ENCODE results near the gene C5AR1. TPM values are rescaled to one million over a fixed set of nuclear protein-coding genes. Genes with fewer than 3 reads are reported as not detected.
A peak's percentile ranks its signal among the peaks of the same experiment; 100 is the strongest.
"Not testable (repeated sequence)": the region's sequence is repeated elsewhere in the genome, so short reads cannot be mapped to it uniquely, and the experiment has no call there.

The C5AR1 gene
- total RNA-seq: 1 to 10 TPM; 1.8 to 5.3 TPM
- polyA plus RNA-seq: 1 to 10 TPM; 2.5 to 3.9 TPM

DNA sequence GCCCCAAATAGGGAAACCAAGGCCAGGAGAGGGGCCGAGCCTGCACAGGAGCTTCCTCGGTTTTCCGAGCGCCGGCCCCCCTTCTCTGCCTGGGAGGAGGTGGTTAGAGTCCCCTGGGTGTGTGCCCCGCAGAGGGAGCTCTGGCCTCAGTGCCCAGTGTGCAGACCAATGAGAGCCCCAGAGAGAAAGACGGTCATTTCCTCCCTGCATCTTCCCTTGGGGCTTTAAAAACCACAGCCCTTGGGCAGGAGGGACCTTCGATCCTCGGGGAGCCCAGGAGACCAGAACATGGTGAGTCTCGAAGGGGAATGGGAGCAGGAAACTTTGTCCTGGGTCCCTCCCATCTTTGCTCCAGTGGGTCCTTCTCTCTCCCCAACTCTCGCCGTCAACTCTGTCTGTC lies at the start of gene C5AR1:
Gene C5AR1 (plus strand): TSS at position 254 of the 400 bp plus-strand sequence. CDS start 35 bp downstream, at position 289.
- H3K27me3 ChIP-seq (ENCODE audit: control insufficient read depth in 4 of 4, insufficient read depth in 4 of 4, low read length in 3 of 4): no peaks in the 10 kb centered on the region
- H3K9ac ChIP-seq (ENCODE audit: low read depth in 1 of 2, low read length in 2 of 2): peak within 1 kb of the TSS in 1 of 2 donors; percentile 53
- TF ChIP-seq TAF1 (conservative IDR thresholded peaks at IDR 0.05) (peak; percentile 17), EGR1 (IDR thresholded peaks at IDR 0.05; ENCODE audit: low read depth in 2 of 2) (no peak)

DNA sequence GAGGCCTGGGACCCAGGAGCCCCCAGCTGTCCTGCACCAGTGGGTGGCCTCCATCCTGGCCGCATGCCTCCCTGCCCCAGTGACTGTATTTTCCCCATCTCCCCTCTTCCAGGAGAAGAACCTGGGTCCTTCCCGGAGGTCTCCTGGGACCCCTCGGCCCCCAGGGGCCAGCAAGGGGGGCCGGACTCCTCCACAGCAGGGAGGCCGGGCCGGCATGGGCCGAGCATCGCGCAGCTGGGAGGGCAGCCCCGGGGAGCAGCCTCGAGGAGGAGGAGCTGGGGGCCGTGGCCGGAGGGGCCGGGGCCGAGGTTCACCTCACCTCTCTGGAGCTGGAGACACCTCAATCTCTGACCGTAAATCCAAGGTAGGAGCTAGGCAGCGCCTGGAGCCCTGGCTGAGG lies 49.2 kb upstream of the C5AR1 start:
- H3K36me3 ChIP-seq (ENCODE audit: control insufficient read depth in 4 of 4, insufficient read depth in 3 of 4, low read depth in 1 of 4, low read length in 3 of 4): peaks cover 18 to 49% (median 21%) of the 10 kb centered on the region in 4 donors
- no peak for TF ChIP-seq RXRA (IDR thresholded peaks at IDR 0.05)
- no peak for TF ChIP-seq EGR1 (IDR thresholded peaks at IDR 0.05; ENCODE audit: low read depth in 2 of 2)
- TF ChIP-seq, protein P1, sequence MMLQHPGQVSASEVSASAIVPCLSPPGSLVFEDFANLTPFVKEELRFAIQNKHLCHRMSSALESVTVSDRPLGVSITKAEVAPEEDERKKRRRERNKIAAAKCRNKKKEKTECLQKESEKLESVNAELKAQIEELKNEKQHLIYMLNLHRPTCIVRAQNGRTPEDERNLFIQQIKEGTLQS (IDR thresholded peaks at IDR 0.05): no peak
- TF ChIP-seq GABPA (IDR thresholded peaks at IDR 0.05 in 1 of 2, conservative IDR thresholded peaks at IDR 0.05 in 1 of 2): no peak
- TF ChIP-seq, protein P2, sequence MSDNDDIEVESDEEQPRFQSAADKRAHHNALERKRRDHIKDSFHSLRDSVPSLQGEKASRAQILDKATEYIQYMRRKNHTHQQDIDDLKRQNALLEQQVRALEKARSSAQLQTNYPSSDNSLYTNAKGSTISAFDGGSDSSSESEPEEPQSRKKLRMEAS (IDR thresholded peaks at IDR 0.05): no peak
- H3K27me3 ChIP-seq (ENCODE audit: control insufficient read depth in 4 of 4, insufficient read depth in 4 of 4, low read length in 3 of 4): no peaks in the 10 kb centered on the region
- H3K27ac ChIP-seq (ENCODE audit: low read depth in 1 of 2, low read length in 2 of 2): no peak overlapping the region
- 96% methylated on average over 17 of the region's 17 CpGs for WGBS
- DNase-seq (ENCODE audit: low spot score): no peak
- H3K9ac ChIP-seq (ENCODE audit: low read depth in 1 of 2, low read length in 2 of 2): no peak overlapping the region
- H3K4me1 ChIP-seq (ENCODE audit: control insufficient read depth in 4 of 4, insufficient read depth in 4 of 4, low read length in 3 of 4): peaks cover 7 to 14% (median 10%) of the 10 kb centered on the region in 4 donors
- no peak overlapping the region for H3K4me3 ChIP-seq (ENCODE audit: low read depth in 1 of 3, low read length in 3 of 3)
- no peaks in the 10 kb centered on the region for H3K9me3 ChIP-seq (ENCODE audit: control insufficient read depth in 4 of 4, low read length in 3 of 4)

More for the DNA sequence above, at the start of gene C5AR1:
- 55% methylated on average over 12 of the region's 12 CpGs for WGBS
- Histone ChIP-seq H3K4me1 (ENCODE audit: control insufficient read depth in 4 of 4, insufficient read depth in 4 of 4, low read length in 3 of 4) (peaks cover 0 to 5% (median under 1%) of the 10 kb centered on the region in 4 donors), H3K4me3 (ENCODE audit: low read depth in 1 of 3, low read length in 3 of 3) (peak within 1 kb of the TSS in 1 of 3 donors; percentile 12), H3K36me3 (ENCODE audit: control insufficient read depth in 4 of 4, insufficient read depth in 3 of 4, low read depth in 1 of 4, low read length in 3 of 4) (no peaks in the 10 kb centered on the region), H3K27ac (ENCODE audit: low read depth in 1 of 2, low read length in 2 of 2) (peak within 1 kb of the TSS; percentile 12 to 54), H3K9me3 (ENCODE audit: control insufficient read depth in 4 of 4, low read length in 3 of 4) (no peaks in the 10 kb centered on the region)
- DNase-seq (ENCODE audit: low spot score): no peak

DNA sequence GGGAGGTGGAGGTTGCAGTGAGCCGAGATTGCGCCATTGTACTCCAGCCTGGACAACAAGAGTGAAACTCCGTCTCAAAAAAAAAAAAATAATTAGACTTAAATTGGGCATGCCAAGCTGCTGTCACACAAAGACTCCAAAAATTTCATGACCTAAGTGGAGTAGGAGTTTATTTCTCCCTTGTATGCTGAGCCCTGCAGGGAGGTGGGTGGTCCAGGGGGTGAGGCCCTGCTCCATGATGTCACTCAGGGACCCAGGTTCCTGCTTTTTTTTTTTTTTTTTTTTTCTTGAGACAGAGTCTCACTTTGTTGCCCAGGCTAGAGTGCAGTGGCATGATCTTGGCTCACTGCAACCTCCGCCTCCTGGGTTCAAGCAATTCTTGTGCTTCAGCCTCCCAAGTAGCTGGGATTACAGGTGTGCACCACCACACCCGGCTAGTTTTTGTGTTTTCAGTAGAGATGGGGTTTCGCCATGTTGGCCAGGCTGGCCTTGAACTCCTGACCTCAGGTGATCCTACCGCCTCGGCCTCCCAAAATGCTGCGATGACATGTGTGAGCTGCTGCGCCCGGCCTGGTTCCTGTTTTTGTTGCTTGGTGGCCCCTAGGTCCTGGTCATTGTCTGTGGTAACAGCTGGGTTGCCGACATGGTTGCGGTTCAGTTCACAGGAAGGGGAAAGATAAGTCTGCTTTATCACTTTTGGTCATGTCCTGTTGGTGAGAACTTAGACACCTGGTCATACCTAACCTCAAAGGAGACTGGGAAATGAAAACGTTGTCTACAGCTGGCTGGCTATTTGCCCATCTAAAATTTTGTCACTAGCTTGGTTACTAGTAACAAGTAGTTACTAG lies 47.5 kb upstream of the C5AR1 start:
- Histone ChIP-seq H3K4me1 (ENCODE audit: control insufficient read depth in 4 of 4, insufficient read depth in 4 of 4, low read length in 3 of 4) (peaks cover 7 to 14% (median 9%) of the 10 kb centered on the region in 4 donors), H3K36me3 (ENCODE audit: control insufficient read depth in 4 of 4, insufficient read depth in 3 of 4, low read depth in 1 of 4, low read length in 3 of 4) (peaks cover 18 to 59% (median 26%) of the 10 kb centered on the region in 4 donors)
- DNase-seq (ENCODE audit: low spot score); H3K27me3 ChIP-seq (ENCODE audit: control insufficient read depth in 4 of 4, insufficient read depth in 4 of 4, low read length in 3 of 4); H3K9ac ChIP-seq (ENCODE audit: low read depth in 1 of 2, low read length in 2 of 2); H3K27ac ChIP-seq (ENCODE audit: low read depth in 1 of 2, low read length in 2 of 2); H3K9me3 ChIP-seq (ENCODE audit: control insufficient read depth in 4 of 4, low read length in 3 of 4); H3K4me3 ChIP-seq (ENCODE audit: low read depth in 1 of 3, low read length in 3 of 3): not testable (repeated sequence)
- 84% methylated on average over 14 of the region's 14 CpGs for WGBS

DNA sequence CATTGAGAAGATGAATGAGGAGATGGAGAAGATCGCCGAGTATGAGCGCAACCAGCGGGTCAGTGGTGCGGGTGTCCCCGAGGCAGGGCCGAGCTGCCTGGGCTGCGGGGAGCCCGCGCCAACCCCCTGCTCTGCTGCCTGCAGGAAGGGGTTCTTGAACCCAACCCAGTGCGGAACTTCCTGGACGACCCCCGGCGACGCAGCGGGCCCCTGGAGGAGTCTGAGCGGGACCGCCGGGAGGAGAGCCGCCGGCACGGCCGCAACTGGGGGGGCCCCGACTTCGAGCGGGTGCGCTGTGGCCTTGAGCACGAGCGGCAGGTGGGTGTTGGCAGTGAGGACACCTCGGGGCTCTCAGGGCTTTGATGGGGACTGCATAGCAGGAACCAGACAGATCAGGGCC lies 45.0 kb upstream of the C5AR1 start:
- no peaks in the 10 kb centered on the region for H3K9me3 ChIP-seq (ENCODE audit: control insufficient read depth in 4 of 4, low read length in 3 of 4)
- H3K9ac ChIP-seq (ENCODE audit: low read depth in 1 of 2, low read length in 2 of 2): no peak overlapping the region
- no peaks in the 10 kb centered on the region for H3K27me3 ChIP-seq (ENCODE audit: control insufficient read depth in 4 of 4, insufficient read depth in 4 of 4, low read length in 3 of 4)
- WGBS: 97% methylated on average over 30 of the region's 30 CpGs
- no peak overlapping the region for H3K27ac ChIP-seq (ENCODE audit: low read depth in 1 of 2, low read length in 2 of 2)
- H3K36me3 ChIP-seq (ENCODE audit: control insufficient read depth in 4 of 4, insufficient read depth in 3 of 4, low read depth in 1 of 4, low read length in 3 of 4): peaks cover 11 to 63% (median 25%) of the 10 kb centered on the region in 4 donors
- H3K4me1 ChIP-seq (ENCODE audit: control insufficient read depth in 4 of 4, insufficient read depth in 4 of 4, low read length in 3 of 4): peaks cover 0 to 5% (median 0%) of the 10 kb centered on the region in 4 donors
- DNase-seq (ENCODE audit: low spot score): no peak
- H3K4me3 ChIP-seq (ENCODE audit: low read depth in 1 of 3, low read length in 3 of 3): no peak overlapping the region
- TF ChIP-seq TAF1 (conservative IDR thresholded peaks at IDR 0.05): no peak
- TF ChIP-seq FOXA2 (IDR thresholded peaks at IDR 0.05): no peak
- no peak for TF ChIP-seq YY1 (IDR thresholded peaks at IDR 0.05)
- TF ChIP-seq, protein P3, sequence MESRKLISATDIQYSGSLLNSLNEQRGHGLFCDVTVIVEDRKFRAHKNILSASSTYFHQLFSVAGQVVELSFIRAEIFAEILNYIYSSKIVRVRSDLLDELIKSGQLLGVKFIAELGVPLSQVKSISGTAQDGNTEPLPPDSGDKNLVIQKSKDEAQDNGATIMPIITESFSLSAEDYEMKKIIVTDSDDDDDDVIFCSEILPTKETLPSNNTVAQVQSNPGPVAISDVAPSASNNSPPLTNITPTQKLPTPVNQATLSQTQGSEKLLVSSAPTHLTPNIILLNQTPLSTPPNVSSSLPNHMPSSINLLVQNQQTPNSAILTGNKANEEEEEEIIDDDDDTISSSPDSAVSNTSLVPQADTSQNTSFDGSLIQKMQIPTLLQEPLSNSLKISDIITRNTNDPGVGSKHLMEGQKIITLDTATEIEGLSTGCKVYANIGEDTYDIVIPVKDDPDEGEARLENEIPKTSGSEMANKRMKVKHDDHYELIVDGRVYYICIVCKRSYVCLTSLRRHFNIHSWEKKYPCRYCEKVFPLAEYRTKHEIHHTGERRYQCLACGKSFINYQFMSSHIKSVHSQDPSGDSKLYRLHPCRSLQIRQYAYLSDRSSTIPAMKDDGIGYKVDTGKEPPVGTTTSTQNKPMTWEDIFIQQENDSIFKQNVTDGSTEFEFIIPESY (IDR thresholded peaks at IDR 0.05): no peak
- TF ChIP-seq HNF4G (IDR thresholded peaks at IDR 0.05): no peak
- TF ChIP-seq RAD21 (IDR thresholded peaks at IDR 0.05): no peak
- no peak for TF ChIP-seq FOXA1 (IDR thresholded peaks at IDR 0.05)
- TF ChIP-seq GABPA (IDR thresholded peaks at IDR 0.05 in 1 of 2, conservative IDR thresholded peaks at IDR 0.05 in 1 of 2): no peak
- TF ChIP-seq JUND (IDR thresholded peaks at IDR 0.05): no peak
- TF ChIP-seq, protein P4, sequence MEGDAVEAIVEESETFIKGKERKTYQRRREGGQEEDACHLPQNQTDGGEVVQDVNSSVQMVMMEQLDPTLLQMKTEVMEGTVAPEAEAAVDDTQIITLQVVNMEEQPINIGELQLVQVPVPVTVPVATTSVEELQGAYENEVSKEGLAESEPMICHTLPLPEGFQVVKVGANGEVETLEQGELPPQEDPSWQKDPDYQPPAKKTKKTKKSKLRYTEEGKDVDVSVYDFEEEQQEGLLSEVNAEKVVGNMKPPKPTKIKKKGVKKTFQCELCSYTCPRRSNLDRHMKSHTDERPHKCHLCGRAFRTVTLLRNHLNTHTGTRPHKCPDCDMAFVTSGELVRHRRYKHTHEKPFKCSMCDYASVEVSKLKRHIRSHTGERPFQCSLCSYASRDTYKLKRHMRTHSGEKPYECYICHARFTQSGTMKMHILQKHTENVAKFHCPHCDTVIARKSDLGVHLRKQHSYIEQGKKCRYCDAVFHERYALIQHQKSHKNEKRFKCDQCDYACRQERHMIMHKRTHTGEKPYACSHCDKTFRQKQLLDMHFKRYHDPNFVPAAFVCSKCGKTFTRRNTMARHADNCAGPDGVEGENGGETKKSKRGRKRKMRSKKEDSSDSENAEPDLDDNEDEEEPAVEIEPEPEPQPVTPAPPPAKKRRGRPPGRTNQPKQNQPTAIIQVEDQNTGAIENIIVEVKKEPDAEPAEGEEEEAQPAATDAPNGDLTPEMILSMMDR (IDR thresholded peaks at IDR 0.05; ENCODE audit: low read depth, low read length, missing input control): no peak
- TF ChIP-seq, protein P2 (IDR thresholded peaks at IDR 0.05): no peak
- TF ChIP-seq RXRA (IDR thresholded peaks at IDR 0.05): no peak
- no peak for TF ChIP-seq SP1 (IDR thresholded peaks at IDR 0.05)

Data from liver (tissue), 9 donors.